ENCODE data around the gene PRSS50. TPM values are rescaled to one million over a fixed set of nuclear protein-coding genes. Genes with fewer than 3 reads are reported as not detected.

Gene PRSS50
- polyA plus RNA-seq, 1 of the 3 experiments (the other 2 are of a cell fraction): not detected

GRCh38 chr3:46702246-46703012, 15.2 kb downstream of the PRSS50 start:
- Histone ChIP-seq H3K9me3 (no peaks in the 10 kb centered on the region), H3K4me1 (ENCODE audit: control insufficient read depth in 1 of 2, insufficient read depth in 2 of 2, low read depth in 1 of 2, low read length in 1 of 2) (peaks cover 0 to 40% of the 10 kb centered on the region in 2 experiments; a peak in 1 of 4 replicates), H3K79me2 (ENCODE audit: insufficient read depth) (no peaks in the 10 kb centered on the region), H3K27ac (ENCODE audit: low read depth in 2 of 2, low read length in 1 of 2) (peak overlapping the region in 1 of 2 experiments; percentile 94; a peak in 1 of 4 replicates), H2AFZ (ENCODE audit: low read depth) (no peak overlapping the region), H3K27me3 (ENCODE audit: insufficient read depth) (peaks cover 14% of the 10 kb centered on the region), H3K9me2 (no peaks in the 10 kb centered on the region), H3K36me3 (replicated peaks in 1 of 2; ENCODE audit: control insufficient read depth in 1 of 2, insufficient read depth in 2 of 2, low read length in 1 of 2) (no peaks in the 10 kb centered on the region), H3K9ac (no peak overlapping the region), H3K4me2 (no peak overlapping the region), H4K20me1 (ENCODE audit: insufficient read depth) (no peaks in the 10 kb centered on the region), H3F3A (replicated peaks; ENCODE audit: insufficient read depth) (no peaks in the 10 kb centered on the region), H3K4me3 (ENCODE audit: low read depth in 2 of 2, low read length in 1 of 2) (no peak overlapping the region)
- no peak for DNase-seq
- 72% methylated on average over 2 of the region's 4 CpGs for WGBS (ENCODE audit: low lambda C conversion rate)
- CTCF ChIA-PET: interaction anchor here (0.5 to 4.2 kb wide), 19 partner anchors 9 to 216 kb away, joined by 3 to 52 read pairs (median 4); partner anchors contain the start of gene ALS2CL
- TF ChIP-seq FOXJ3 (CRISPR knock-in tag; IDR thresholded peaks at IDR 0.05): no peak
- no peak for TF ChIP-seq IRF3 (IDR thresholded peaks at IDR 0.05; ENCODE audit: low read depth, low read length)
- no peak for TF ChIP-seq REST (IDR thresholded peaks at IDR 0.05; ENCODE audit: low read depth, low read length)
- TF ChIP-seq FOSL2 (IDR thresholded peaks at IDR 0.05; ENCODE audit: borderline replicate concordance, low read depth): no peak
- TF ChIP-seq SIN3A (IDR thresholded peaks at IDR 0.05; ENCODE audit: borderline replicate concordance, low read depth, low read length): no peak
- TF ChIP-seq, protein P1, sequence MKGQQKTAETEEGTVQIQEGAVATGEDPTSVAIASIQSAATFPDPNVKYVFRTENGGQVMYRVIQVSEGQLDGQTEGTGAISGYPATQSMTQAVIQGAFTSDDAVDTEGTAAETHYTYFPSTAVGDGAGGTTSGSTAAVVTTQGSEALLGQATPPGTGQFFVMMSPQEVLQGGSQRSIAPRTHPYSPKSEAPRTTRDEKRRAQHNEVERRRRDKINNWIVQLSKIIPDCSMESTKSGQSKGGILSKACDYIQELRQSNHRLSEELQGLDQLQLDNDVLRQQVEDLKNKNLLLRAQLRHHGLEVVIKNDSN (IDR thresholded peaks at IDR 0.05; ENCODE audit: borderline replicate concordance, low read depth): no peak
- no peak for TF ChIP-seq ELF1 (IDR thresholded peaks at IDR 0.05)
- TF ChIP-seq MEF2A (IDR thresholded peaks at IDR 0.05; ENCODE audit: borderline replicate concordance, low read depth): no peak
- TF ChIP-seq RXRA (IDR thresholded peaks at IDR 0.05; ENCODE audit: borderline replicate concordance, low read depth): no peak
- TF ChIP-seq EZH2phosphoT487 (IDR thresholded peaks at IDR 0.05; ENCODE audit: borderline replicate concordance, low read depth): no peak
- TF ChIP-seq TAF1 (IDR thresholded peaks at IDR 0.05; ENCODE audit: borderline replicate concordance, low read depth, low read length): no peak
- TF ChIP-seq, protein P2, sequence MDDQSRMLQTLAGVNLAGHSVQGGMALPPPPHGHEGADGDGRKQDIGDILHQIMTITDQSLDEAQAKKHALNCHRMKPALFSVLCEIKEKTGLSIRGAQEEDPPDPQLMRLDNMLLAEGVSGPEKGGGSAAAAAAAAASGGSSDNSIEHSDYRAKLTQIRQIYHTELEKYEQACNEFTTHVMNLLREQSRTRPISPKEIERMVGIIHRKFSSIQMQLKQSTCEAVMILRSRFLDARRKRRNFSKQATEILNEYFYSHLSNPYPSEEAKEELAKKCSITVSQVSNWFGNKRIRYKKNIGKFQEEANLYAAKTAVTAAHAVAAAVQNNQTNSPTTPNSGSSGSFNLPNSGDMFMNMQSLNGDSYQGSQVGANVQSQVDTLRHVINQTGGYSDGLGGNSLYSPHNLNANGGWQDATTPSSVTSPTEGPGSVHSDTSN (IDR thresholded peaks at IDR 0.05): no peak
- TF ChIP-seq RAD21 (IDR thresholded peaks at IDR 0.05; ENCODE audit: low read length): no peak
- no peak for TF ChIP-seq MXI1 (IDR thresholded peaks at IDR 0.05; ENCODE audit: low read depth, low read length)
- no peak for TF ChIP-seq NFIC (IDR thresholded peaks at IDR 0.05; ENCODE audit: borderline replicate concordance)
- TF ChIP-seq CHD2 (IDR thresholded peaks at IDR 0.05; ENCODE audit: low read length, partially characterized antibody): no peak
- no peak for TF ChIP-seq SMC3 (IDR thresholded peaks at IDR 0.05; ENCODE audit: low read depth, low read length)
- TF ChIP-seq, protein P3, sequence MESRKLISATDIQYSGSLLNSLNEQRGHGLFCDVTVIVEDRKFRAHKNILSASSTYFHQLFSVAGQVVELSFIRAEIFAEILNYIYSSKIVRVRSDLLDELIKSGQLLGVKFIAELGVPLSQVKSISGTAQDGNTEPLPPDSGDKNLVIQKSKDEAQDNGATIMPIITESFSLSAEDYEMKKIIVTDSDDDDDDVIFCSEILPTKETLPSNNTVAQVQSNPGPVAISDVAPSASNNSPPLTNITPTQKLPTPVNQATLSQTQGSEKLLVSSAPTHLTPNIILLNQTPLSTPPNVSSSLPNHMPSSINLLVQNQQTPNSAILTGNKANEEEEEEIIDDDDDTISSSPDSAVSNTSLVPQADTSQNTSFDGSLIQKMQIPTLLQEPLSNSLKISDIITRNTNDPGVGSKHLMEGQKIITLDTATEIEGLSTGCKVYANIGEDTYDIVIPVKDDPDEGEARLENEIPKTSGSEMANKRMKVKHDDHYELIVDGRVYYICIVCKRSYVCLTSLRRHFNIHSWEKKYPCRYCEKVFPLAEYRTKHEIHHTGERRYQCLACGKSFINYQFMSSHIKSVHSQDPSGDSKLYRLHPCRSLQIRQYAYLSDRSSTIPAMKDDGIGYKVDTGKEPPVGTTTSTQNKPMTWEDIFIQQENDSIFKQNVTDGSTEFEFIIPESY (IDR thresholded peaks at IDR 0.05; ENCODE audit: borderline replicate concordance, low read depth): no peak
- TF ChIP-seq GABPA (IDR thresholded peaks at IDR 0.05; ENCODE audit: low read depth): no peak
- no peak for TF ChIP-seq TEAD4 (IDR thresholded peaks at IDR 0.05; ENCODE audit: borderline replicate concordance, insufficient read depth)
- POLR2A ChIA-PET: interaction anchor here (0.9 to 2.4 kb wide), 3 partner anchors 38 to 207 kb away, joined by 3 to 15 read pairs (median 3); no protein-coding TSS in a partner anchor
